ENCODE measurements around the gene TIGD4.

Gene TIGD4
- 0 to 1.4 (median 0.66) reads per million in 4 experiments for total RNA-seq

DNA sequence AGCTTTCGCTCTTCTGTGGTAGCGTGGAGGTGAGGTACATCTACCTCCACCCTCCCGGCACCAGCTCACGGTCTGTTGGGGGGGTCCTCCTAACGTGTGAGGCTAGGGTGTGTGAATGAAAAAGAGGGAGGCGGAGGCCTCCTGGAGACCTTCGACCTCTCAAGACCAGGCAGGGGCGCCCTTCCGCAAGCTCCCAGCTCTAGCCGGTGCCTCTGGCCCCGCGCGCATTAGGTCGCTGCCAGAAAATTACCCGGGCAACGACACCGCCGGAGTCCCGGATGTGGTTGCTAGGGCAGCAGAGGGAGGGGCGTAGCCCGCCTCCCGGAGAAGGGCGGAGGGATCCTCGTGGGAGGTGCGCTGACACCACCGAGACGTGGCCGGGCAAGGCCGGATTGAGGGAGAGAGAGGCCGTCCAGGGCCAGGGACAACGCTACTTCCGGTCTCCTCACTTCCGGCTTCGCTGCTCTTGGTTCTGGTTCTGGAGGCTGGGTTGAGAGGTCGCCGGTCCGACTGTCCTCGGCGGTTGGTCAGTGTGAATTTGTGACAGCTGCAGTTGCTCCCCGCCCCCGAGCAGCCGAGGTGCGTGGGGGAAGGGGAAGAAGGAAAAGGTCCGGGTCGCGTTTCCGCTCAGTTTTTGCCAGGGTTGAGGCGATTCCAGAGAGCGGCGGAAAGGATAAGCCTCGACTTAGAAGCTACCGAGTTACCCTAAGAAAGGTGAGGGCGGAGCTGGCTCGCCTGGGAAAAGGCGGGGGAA lies at the start of gene TIGD4, which contains the start of gene ARFIP1:
TSS of gene TIGD4 (minus strand) at position 218 of the 754 bp plus-strand sequence. CDS start 8,726 bp downstream, outside the sequence.
TSS of gene ARFIP1 (plus strand) at position 442 of the 754 bp plus-strand sequence. CDS start 49,680 bp downstream, outside the sequence.
- DNase-seq = peak; percentile 87

DNA sequence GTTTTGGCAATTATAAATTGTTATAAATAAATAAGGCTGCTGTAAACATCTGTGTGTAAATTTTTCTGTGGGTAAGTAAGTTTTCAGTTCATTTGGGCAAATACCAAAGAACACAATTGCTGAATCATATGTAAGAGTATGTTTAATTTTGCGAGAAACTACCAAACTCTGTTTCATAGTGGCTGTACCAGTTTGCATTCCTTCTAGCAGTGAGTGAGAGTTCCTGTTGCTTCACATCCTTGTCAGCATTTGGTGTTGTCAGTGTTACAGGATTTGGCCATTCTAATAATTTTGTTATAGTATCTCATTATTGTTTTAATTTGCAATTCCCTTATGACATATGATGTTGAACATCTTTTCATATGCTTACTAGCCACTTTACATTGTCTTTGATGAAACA lies 48.6 kb upstream of the TIGD4 start:
- no peak for DNase-seq

DNA sequence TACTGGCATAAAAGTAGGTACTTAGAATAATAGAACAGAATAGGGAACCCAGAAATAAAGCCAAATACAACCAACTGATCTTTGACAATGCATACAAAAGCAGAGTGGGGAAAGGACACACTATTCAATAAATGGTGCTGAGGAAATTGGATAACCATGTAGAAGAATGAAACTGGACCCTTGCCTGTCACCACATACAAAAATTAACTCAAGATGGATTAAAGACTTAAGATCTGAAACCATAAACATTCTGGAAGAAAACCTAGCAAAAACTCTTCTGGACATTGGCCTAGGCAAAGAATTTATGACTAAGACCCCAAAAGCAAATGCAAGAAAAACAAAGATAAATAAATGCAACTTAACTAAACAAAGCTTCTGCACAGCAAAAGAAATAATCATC lies 45.8 kb upstream of the TIGD4 start:
- DNase-seq = no peak

DNA sequence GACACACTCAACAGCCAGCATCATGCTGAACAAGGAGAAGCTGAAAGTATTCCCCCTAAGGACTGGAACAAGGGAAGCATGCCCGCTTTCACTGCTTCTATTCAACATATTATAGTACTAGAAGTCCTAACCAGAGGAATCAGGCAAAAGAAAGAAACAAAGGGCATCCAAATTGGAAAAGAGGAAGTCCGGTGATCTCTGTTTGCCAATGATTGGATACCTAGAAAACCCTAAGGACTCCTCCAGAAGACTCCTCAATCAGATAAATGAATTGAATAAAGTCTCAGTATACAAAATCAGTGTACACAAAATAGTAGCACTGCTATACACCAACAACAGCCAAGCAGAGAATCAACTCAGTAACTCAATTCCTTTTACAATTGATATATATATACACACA lies 45.0 kb upstream of the TIGD4 start:
- no peak for DNase-seq

DNA sequence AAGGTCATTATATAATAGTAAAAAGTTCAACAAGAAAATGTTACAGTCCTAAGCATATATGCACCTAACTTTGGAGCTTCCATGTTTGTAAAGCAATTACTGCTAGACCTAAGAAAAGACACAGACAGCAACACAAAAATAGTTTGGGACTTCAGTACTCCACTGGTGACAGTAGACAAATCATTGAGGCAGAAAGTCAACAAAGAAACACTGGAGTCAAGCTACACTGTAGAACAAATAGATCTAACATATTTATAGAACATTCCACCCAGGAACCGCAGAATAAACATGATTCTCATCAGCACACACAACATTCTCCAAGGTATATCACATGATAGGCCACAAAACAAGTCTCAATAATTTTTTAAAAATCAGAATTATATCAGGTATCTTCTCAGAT lies 42.8 kb upstream of the TIGD4 start:
- no peak for DNase-seq

DNA sequence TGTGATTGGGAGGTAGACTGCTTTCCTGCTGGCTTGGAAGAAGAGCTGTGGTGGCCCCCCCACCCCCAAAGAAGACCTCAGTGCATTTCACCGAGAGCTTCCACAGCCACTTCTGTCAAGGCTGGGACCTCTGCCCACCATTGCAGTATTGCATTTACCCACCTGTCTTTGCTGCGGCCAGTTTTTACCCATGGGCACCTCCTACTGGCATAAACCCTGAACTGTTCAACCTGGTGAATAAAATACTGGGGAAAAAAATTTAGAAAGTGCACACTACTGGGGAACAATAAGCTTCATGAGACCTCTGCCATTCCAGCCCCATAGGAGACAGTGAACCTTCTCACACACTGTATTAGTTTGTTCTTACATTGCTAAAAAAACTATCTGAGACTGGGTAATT lies 40.5 kb upstream of the TIGD4 start:
- DNase-seq = no peak

DNA sequence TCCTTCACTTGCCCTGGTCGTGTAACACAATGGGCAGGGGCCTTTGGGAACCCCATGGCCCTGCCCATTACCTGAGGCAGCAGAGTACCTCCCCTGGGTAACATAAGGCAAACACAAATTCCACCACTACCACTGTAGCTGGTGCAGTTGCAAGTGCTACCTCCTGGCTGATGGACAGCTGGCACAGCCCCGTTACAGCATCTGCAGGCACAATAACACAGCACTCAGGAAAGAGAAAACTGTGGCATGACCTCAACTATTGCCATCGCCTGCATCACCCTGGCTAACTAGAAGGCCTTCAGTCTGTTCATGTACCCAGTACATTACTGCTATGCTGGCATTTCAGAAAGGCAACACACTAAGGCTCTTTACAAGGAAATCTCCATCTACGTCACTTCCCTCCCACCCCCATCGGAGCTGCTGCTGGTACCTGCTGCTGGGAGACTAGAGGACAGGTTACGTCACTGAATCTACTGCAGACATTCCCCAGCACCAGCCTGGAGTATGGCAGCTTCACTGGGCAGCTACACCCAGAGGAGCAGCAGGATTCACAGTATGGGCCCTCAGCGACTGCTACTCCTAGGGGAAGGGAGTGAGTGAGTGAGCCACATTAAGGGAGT lies 39.6 kb upstream of the TIGD4 start:
- no peak for DNase-seq

DNA sequence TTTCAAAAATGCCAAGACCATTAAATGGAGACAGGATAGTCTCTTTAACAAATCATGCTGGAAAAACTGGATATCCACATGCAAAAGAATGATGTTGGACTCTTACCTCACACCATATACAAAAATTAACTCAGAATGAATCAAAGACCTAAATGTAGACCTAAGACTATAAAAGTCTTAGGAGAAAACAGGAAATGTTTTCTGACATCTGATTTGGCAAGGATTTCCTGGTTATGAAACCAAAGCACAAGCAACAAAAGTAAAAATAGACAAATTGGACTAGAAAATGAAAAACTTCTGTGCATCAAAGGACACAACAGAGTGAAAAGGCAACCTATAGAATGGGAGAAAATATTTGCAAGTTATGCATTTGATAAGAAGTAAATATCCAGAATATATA lies 37.8 kb upstream of the TIGD4 start:
- no peak for DNase-seq

DNA sequence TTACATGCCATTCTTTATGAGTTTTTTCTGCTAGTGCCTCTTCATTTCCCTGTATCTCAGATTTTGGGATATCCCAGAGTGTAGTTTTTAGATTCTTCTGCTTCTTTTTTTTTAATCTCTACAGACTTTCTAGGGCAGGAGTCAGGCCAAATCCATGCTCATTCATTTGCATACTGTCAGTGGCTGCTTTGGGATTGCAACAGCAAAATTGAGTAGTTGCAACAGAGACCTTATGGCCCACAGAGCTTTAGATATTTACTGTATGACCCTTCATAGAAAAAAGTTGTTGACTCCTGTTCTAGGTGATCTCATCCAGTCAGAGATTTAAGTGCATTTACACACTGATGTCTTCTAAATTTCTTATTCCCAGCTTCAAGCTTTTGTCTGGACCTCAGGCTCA lies 35.5 kb upstream of the TIGD4 start:
- DNase-seq = no peak

DNA sequence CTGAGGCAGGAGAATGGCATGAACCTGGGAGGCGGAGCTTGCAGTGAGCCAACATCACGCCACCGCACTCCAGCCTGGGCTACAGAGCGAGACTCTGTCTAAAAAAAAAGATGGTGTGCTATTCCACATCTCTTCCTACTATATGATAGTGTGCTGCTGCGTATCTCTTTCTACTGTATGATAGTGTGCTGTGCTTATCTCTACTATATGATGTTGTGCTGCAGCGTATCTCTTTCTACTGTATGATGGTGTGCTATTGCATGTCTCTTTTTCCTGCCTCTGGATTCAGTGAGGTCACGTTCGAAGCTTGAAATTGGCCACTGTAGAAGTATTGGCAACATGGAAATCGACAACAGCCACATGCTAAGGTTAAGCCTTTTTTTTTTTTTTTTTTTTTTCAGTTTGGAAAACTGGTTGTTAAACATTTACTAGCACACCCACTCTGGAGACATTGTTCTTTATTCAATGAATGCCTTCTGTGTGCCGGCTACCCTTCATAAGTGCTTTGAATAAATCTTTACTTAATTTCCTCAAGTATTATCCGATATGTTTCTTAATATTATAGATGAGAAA lies 31.3 kb upstream of the TIGD4 start:
- DNase-seq = no peak

DNA sequence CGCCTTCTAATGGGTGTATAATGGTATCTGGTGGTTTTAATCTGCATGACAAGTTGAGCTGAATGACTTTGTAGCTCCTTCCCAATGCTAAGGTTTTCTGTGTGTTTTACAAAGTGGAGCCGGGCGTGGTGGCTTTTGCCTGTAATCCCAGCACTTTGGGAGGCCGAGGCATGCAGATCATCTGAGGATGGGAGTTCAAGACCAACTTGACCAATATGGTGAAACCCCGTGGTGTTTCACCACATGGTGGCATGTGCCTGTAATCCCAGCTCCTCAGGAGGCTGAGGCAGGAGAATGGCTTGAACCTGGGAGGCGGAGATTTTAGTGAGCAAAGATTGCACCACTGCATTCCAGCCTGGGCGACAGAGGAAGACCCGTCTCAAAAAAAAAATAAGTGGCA lies 29.1 kb upstream of the TIGD4 start:
- no peak for DNase-seq

DNA sequence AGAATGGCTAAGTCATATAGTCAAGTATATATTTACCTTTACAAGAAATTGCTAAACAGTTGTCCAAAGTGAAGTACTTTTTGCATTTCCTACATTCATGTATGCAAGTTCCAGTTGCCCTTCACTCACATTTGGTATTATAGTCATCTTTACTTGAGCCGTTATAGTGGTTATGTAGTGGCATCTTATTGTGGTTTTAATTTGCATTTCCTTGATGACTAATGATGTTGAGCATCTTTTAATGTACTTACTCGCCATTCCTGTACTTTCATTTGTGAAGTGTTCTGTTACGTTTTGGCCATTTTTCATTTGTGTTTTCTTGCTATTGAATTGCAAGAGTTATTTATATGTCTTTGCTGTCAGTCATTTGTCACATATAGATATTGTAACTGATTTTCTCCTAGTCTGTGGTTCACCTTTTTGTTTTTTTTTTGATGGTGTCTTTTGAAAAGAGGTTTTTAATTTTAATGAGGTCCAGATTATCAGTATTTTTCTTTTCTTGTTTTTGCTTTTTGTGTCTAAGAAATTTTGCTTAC lies 27.8 kb upstream of the TIGD4 start:
- DNase-seq = no peak

DNA sequence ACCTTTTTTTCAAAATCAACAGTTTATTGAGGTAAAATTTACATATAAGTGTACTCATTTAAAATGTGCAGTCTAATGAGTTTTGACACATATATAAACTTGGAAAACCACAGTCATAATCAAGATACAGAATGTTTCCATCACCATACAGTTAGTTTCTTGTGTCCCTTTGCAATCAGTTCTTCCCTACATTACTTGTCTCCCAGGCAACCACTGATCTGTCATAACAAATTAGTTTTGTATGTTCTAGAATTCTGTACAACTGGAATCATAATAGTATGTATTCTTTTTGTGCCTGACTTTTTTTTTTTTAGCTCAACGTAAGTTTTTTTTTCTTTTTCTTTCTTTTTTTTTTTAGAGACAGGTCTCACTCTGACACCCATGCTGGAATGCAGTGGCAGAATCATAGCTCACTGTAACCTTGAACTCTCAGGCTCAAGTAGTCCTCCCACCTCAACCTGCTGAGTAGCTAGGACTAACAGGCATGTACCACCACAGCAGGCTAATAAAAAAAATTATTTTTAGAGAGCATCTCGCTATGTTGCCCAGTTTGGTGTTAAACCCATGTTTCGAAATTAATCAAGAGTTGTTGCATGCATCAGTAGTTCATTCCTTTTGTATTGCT lies 27.1 kb upstream of the TIGD4 start:
- no peak for DNase-seq

DNA sequence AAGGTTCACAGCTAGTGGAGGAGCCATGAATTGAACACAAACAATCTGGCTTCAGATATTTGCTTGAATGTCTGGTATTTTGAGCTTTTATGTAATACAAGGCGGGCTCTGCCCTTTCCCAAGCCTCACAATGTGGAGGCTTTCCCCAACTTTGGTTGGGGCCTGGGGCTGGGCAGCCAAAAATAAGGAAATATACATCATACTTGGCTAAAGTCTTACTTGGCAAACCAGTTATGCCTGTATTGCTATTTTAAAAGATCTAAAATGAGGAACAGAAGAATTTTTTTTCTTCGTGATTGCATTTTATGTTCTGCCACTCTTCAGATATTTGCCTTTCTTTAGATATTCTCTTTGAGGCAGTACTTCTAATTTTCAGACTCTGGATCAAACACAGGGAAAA lies 26.3 kb upstream of the TIGD4 start:
- no peak for DNase-seq

DNA sequence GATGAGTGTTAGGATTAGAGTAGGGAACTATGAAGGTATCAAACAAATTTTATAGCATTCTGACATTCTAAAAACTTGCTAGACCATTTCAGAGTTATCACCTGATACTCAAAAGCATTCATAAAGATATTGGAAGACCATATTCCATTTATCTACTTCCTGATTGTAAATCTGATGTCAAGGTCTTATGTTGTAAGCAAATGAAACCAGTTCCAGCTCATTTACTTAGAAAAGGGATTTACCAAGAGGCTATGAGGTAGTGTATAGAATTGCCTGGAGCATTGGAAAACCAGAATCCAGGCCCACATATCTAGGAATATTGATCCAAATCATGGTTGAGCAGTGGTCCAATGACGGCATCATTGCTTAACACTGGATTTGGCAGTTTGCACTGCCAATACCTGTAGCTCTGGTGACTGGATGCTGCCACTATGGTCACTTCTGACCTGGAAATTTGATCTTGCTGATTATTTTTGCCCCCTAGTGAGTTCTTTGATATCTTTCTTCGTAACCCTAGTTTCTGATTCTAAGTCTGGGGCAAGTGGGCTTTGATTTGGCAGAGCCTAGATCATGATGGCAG lies 25.6 kb upstream of the TIGD4 start:
- no peak for DNase-seq

DNA sequence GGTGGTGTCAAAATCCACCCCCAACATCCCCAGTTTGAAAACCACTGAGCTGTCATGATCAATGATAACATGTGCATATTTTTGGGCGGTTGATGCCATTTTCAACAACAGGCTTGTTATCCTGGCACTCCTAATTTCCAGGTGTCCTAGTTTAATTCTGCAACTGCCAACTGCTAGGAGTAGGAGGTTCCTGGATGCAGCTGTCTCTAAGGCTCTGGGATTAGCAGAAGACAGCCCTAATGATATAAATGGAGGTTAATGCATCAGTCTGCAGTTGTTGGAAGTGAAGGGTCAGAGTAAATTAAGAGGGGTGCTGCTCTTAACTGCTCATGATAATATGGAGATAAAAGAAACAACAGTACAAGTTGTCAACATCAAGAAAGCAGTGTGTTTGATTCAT lies 24.0 kb upstream of the TIGD4 start:
- DNase-seq = no peak

DNA sequence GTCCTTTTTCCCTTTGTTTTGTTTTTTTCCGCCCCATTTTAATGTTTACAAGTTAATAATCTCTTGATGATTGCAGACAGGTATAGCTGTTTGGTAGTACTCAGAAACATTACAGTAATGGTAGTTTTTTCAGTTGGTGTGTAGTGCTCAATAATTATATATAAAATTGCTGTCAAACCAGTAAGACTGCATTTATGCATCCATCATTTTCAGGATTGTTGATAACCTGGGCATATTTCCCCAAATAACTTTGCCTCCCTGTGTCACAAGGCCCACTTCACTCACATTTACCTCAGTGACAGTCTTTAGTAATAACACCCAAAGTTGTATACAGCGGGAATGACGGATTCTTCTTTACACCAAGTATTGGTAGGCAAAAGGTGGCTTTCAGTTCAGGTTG lies 16.4 kb upstream of the TIGD4 start:
- no peak for DNase-seq

DNA sequence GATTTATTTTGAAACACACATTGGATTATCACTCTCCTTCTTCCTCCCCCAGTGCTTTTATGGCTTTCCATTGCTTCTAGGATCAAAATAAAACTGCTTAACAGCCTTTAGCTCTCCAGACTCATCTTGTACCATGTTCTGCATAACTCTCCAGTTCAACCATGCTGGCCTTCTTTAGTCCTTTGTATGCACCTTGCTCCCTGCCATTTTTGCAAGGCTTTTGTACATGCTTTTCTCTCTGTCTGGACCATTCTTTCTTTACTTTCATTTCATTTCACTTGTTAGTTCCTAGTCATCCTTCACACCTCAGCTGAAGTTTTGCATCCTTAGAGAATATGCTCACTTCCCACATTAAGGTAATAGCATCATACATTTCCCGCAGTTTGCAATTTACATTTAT lies 7.1 kb upstream of the TIGD4 start:
- DNase-seq = no peak

DNA sequence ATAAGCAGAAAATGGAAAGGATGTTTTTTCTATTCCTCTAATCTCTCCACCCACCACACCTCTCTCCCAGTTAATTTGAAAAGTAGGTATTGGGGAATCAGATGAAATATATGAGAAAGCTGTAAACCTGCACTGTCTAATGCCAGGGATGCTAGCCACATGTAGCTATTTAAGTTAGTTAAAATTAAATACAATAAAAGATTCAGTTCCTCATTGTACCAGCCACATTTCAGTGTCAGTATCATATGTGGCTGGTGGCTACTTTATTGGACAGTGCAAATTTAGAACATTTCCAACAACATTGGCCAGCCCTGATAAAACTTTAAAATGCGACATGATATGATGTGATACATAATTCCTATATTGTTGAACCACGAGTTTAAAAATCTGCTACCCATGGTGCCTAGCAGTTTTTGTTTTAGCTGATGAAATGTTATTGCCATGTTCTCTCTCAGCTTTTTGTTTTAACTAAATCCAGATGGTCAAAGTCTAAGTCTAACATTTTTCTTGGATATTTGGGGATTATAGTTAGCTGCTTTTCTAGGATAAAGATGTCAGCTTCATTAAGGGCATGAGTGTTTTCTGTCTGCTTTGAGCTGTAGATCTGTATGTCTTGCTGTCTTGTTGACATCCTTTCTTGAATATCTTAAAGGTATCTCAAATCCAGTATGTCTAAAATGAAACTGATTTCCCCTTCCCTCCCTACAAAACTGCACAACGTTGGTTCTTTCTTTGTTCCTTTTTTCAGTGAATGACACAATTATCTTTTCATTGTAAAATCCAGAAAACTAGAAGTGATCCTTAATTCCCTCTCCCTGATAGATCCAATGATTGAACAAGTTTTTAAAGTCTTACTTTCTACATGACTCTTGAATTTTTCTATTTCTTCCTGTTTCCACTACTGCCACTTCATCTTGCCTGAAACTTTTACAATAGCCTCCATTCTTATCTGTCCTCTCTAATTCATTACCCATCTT lies 6.4 kb upstream of the TIGD4 start:
- no peak for DNase-seq

DNA sequence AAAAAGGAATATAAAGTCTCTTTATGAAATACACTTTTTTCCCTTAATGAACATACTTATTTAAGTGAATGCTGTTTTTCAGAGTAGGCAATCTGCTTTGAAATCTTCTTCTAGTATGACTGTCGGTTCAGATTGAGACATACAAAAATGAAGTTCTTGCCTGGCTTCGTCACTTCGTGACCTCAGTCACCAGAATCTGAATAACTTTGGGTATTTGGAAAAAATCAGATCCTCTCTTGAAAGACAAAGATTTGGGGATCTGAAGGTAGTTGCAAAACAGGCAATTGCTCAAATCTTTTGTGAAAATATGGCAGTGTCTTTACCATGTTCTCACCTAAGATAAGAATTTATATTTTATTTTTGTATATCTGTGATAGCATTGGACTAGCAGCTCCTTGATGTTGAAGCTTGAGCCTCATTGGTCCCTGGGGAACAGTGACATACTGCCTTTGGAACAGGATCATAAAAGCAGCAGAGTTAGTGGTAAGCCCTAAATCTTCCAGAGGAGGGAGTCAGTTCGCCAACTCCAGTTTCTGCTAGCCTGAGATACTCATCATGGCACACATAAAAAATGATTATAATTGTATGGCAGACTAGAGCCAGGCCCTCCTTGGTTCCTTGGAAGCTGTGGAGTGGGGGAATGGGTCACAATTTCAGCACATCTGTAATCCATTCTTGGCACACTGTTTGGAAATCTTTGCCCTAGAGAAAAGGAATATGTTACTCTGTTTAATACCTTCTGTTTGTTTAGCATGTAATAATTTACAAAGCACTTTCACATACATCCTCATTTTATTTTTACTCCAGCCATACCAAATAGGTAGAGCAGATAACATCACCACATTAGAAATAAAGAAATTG lies 5.2 kb upstream of the TIGD4 start:
- no peak for DNase-seq

DNA sequence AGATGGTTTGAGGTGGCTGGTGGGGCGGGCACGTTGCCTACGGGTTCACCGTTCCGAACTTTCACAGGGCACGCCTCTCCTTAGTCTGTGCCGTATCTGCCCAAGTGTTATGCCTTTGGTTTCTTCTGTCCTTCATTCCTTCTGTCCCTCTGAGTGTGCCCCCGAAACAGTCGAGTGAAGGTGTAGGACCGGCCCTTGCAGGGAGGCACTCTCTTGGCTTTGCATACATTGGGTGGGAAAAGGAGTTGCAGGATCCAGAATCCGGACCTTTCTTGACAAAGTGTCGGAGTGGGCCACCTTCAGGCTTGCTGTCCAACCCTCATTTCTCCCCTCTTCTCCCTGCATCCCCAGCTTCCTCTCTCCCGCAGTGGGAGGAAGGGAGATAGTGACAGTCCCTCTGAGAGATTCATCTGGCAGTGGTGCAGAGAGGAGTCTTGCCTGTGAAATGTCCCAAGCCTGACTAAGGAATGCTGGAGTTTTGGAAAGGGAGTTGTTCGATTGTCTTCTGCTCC lies 793 bp upstream of the TIGD4 start:
- DNase-seq = no peak

Measured in effector CD8-positive, alpha-beta T cell (primary cell).